GM12878 (cell line): ENCODE measurements around the gene KRTAP10-5. TPM values are rescaled to one million over a fixed set of nuclear protein-coding genes. Genes with fewer than 3 reads are reported as not detected.

ENCODE experiments used
- ATAC-seq: fragments of 200-7000 bp; cut with Tn5 transposase; 3 replicates; pipeline ENCODE4 v1.9.1; 2020; ENCODE audit warnings: mild to moderate bottlenecking, moderate library complexity
- BruUV-seq: library from RNA; stranded (reverse); fragments of 400-500 nt; replicated peaks from 2 replicates; lab custom pipeline; 2021; lab: Mats Ljungman, UMichigan
- CTCF ChIA-PET: fragments of 300-600 bp; sonication (Branson Sonifier 250); formaldehyde crosslinking; extraction: SDS; loops from one replicate; lab custom pipeline; 2021; ENCODE audit warnings: inconsistent platforms; lab: Yijun Ruan, JAX
- POLR2A ChIA-PET: fragments of 350-600 bp; formaldehyde crosslinking; extraction: SDS; loops from one replicate; lab custom pipeline; 2021; ENCODE audit warnings: inconsistent platforms; lab: Charles Lee
- RAD21 ChIA-PET: fragments of 300-600 bp; sonication (Branson Sonifier 250); formaldehyde crosslinking; loops from one replicate; lab custom pipeline; 2023; ENCODE audit warnings: antibody characterized with exemption; ENCODE audit not compliant: unreplicated experiment; lab: Charles Lee
- SMC1A ChIA-PET: fragments of 300-600 bp; sonication (Branson Sonifier 250); formaldehyde crosslinking; loops from one replicate; lab custom pipeline; 2023; ENCODE audit not compliant: unreplicated experiment, uncharacterized antibody; lab: Charles Lee
- DNase-seq: peaks from one replicate; pipeline ENCODE4 v3.0.0-alpha.2; 2011; ENCODE audit warnings: low read depth, low spot score
- FAIRE-seq: peaks from 3 replicates; lab custom pipeline; 2011; peaks lifted over from hg19 to GRCh38; lab: Jason Lieb, UNC
- H2AFZ ChIP-seq: 2 replicates; pipeline ENCODE4 v1.6.0; 2011; ENCODE audit warnings: low read depth, low read length, control low read depth; ENCODE audit not compliant: control insufficient read depth
- H3K27ac ChIP-seq: 2 replicates; pipeline ENCODE4 v1.5.1; 2011; ENCODE audit warnings: control low read depth; ENCODE audit not compliant: control insufficient read depth, insufficient read depth
- H3K27me3 ChIP-seq, 2 experiments: replicated peaks in 1 of 2; 2 replicates each; pipeline versions ENCODE4 v1.6.0 to v1.6.1; 2011; ENCODE audit warnings: low read length in 1 of 2; ENCODE audit not compliant: control insufficient read depth in 2 of 2, insufficient read depth in 2 of 2
- H3K36me3 ChIP-seq, 2 experiments: 2 replicates each; pipeline ENCODE4 v1.5.1; 2011; ENCODE audit warnings: low read length in 1 of 2; ENCODE audit not compliant: control insufficient read depth in 2 of 2, insufficient read depth in 2 of 2
- H3K4me1 ChIP-seq: 2 replicates; pipeline ENCODE4 v1.6.1; 2011; ENCODE audit warnings: mild to moderate bottlenecking, low read length, moderate library complexity, mixed read lengths; ENCODE audit not compliant: control insufficient read depth, insufficient read depth
- H3K4me2 ChIP-seq: 2 replicates; pipeline ENCODE4 v1.6.0; 2011; ENCODE audit warnings: control low read depth; ENCODE audit not compliant: control insufficient read depth, insufficient read depth
- H3K4me3 ChIP-seq: fragments of 200-600 bp; sonication (generic); 2 replicates; pipeline ENCODE4 v1.5.1; 2016
- H3K79me2 ChIP-seq: 2 replicates; pipeline ENCODE4 v1.6.0; 2011; ENCODE audit warnings: low read length; ENCODE audit not compliant: control insufficient read depth, insufficient read depth
- H3K9ac ChIP-seq: 2 replicates; pipeline ENCODE4 v1.8.0; 2011; ENCODE audit warnings: low read length, control low read depth, mixed read lengths; ENCODE audit not compliant: control insufficient read depth, insufficient read depth
- H3K9me3 ChIP-seq: replicated peaks from 3 replicates; pipeline ENCODE4 v1.5.1; 2011; ENCODE audit warnings: mild to moderate bottlenecking, low read length; ENCODE audit not compliant: control insufficient read depth, insufficient read depth
- H4K20me1 ChIP-seq: 2 replicates; pipeline ENCODE4 v1.6.0; 2011; ENCODE audit not compliant: control insufficient read depth, insufficient read depth
- ASH2L ChIP-seq: fragments of 300-600, 200-600 bp; sonication (generic); IDR thresholded peaks from 2 replicates; pipeline ENCODE4 v1.6.1; 2017; ENCODE audit warnings: low read depth, mild to moderate bottlenecking, borderline replicate concordance
- CHD2 ChIP-seq: IDR thresholded peaks from 2 replicates; pipeline ENCODE4 v1.6.1; 2011; ENCODE audit warnings: low read depth, low read length, improper control_type of control experiment, borderline replicate concordance
- CREB1 ChIP-seq: IDR thresholded peaks from 2 replicates; pipeline ENCODE4 v1.6.1; 2012; ENCODE audit warnings: low read depth, mild to moderate bottlenecking, inconsistent platforms
- KLF5 ChIP-seq: fragments of 450-650 bp; IDR thresholded peaks from 2 replicates; pipeline ENCODE4 v1.6.1; 2014; ENCODE audit warnings: mild to moderate bottlenecking; ENCODE audit not compliant: partially characterized antibody
- MTA2 ChIP-seq: fragments of 450-650 bp; IDR thresholded peaks from 2 replicates; pipeline ENCODE4 v1.6.1; 2016; ENCODE audit warnings: low read depth, mild to moderate bottlenecking, moderate library complexity
- PAX5 ChIP-seq: IDR thresholded peaks from 2 replicates; pipeline ENCODE4 v1.6.1; 2011; ENCODE audit warnings: low read depth, low read length, borderline replicate concordance
- RB1 ChIP-seq: fragments of 450-650 bp; formaldehyde crosslinking; IDR thresholded peaks from 2 replicates; pipeline ENCODE4 v1.6.1; 2017; ENCODE audit warnings: mild to moderate bottlenecking, borderline replicate concordance
- SIX5 ChIP-seq: IDR thresholded peaks from 2 replicates; pipeline ENCODE4 v1.6.1; 2011; ENCODE audit warnings: mild to moderate bottlenecking, low read depth, low read length, moderate library complexity; ENCODE audit not compliant: severe bottlenecking
- SKIL ChIP-seq: fragments of 450-650 bp; IDR thresholded peaks from 2 replicates; pipeline ENCODE4 v1.6.1; 2017; ENCODE audit warnings: mild to moderate bottlenecking, low read depth, inconsistent platforms; ENCODE audit not compliant: poor library complexity, severe bottlenecking
- SMARCA5 ChIP-seq: fragments of 450-650 bp; IDR thresholded peaks from 2 replicates; pipeline ENCODE4 v1.6.1; 2017; ENCODE audit warnings: mild to moderate bottlenecking
- ZBTB11 ChIP-seq: fragments of 450-650 bp; formaldehyde crosslinking; IDR thresholded peaks from 2 replicates; pipeline ENCODE4 v1.5.0; 2022; ENCODE audit warnings: mild to moderate bottlenecking, missing genetic modification characterization
- ZNF217 ChIP-seq: fragments of 450-650 bp; IDR thresholded peaks from 2 replicates; pipeline ENCODE4 v1.6.1; 2017; ENCODE audit warnings: antibody characterized with exemption, mild to moderate bottlenecking
- WGBS: methylation state at CpG from one replicate; pipeline ENCODE4 v1.1.6; 2016; ENCODE audit warnings: low lambda C conversion rate; ENCODE audit not compliant: insufficient replicate concordance, insufficient coverage; ENCODE audit errors: missing lambda C conversion rate; 5-methylcytosine and 5-hydroxymethylcytosine counted together
- in situ Hi-C: fragments of 300-500 bp; cut with MboI; formaldehyde crosslinking; loops from 9 replicates; pipeline ENCODE4 v1.14.3; 2018; ENCODE audit warnings: mixed read lengths
- intact Hi-C: fragments of 100-400 bp; cut with micrococcal nuclease; formaldehyde crosslinking; loops from one replicate; pipeline ENCODE4 v1.14.2; 2022; ENCODE audit not compliant: unreplicated experiment
- polyA plus RNA-seq, 11 experiments: library from polyadenylated mRNA; depleted of rRNA in 4 of 11; unstranded in 6 of 11; stranded (reverse) in 5 of 11; fragments of >200 nt; fragmentation: Nextera tagmentation in 4 of 11; fragmentation: Illumina TruSeq in 1 of 11; extraction: Ambion mirVana in 4 of 11; extraction: Trizol in 1 of 11; gene quantifications; 1 replicate in 1 of 11; 2 replicates in 10 of 11; pipeline versions ENCODE4 v1.2.1 to v1.2.3, GENCODE V29; 2011 to 2016; ENCODE audit warnings: inconsistent platforms in 2 of 11, missing spikeins in 2 of 11, low read depth in 1 of 11
- total RNA-seq, 4 experiments: library from RNA; depleted of rRNA in 3 of 4; stranded (reverse); fragments of >200 nt in 3 of 4; fragmentation: Illumina TruSeq in 1 of 4; extraction: Trizol in 1 of 4; gene quantifications; 2 replicates each; pipeline versions ENCODE4 v1.2.1 to v1.2.3, GENCODE V29; 2013 to 2021

Gene KRTAP10-5
- total and polyA plus RNA-seq, 10 of the 15 experiments (the other 5 are each of a cell fraction or from before 2014, with no cell fraction given), result not detected

- TF ChIP-seq ZNF217 (no peak), SKIL (no peak), SIX5 (no peak), ASH2L (no peak), ZBTB11 (CRISPR knock-in tag) (no peak)
These were observed 35.1 kb upstream of the KRTAP10-5 start (continued) for GRCh38 chr21:44615466-44615865.

GRCh38 chr21:44614961-44615391 is 34.6 kb upstream of the KRTAP10-5 start:
- RAD21 ChIA-PET, result no interaction called here

More at GRCh38 chr21:44614961-44615391, 34.6 kb upstream of the KRTAP10-5 start:
- no peak for DNase-seq
- Histone ChIP-seq H3K79me2 (no peaks in the 10 kb centered on the region), H3K4me3 (no peak overlapping the region), H3K27ac (no peak overlapping the region), H2AFZ (no peak overlapping the region), H3K27me3 (no peaks in the 10 kb centered on the region), H3K4me1 (no peaks in the 10 kb centered on the region), H4K20me1 (no peaks in the 10 kb centered on the region), H3K36me3 (no peaks in the 10 kb centered on the region), H3K9me3 (peaks cover 2% of the 10 kb centered on the region; the same call in 1 of the 3 replicates), H3K4me2 (no peak overlapping the region), H3K9ac (no peak overlapping the region)
- WGBS, result 70% methylated on average over 28 of the region's 28 CpGs
- BruUV-seq, result no TSS peak
- no peak for FAIRE-seq
- SMC1A ChIA-PET, result interaction anchor here (0.8 kb wide), 1 partner anchor 9 kb away, joined by 3 read pairs; no protein-coding TSS in a partner anchor
- POLR2A ChIA-PET, result no interaction called here
- in situ Hi-C loops (no loop called here), intact Hi-C loops (no loop called here)
- CTCF ChIA-PET, result interaction anchor here (0.6 kb wide), 1 partner anchor 215 kb away, joined by 4 read pairs; no protein-coding TSS in a partner anchor
- no peak for TF ChIP-seq KLF5
- no peak for TF ChIP-seq SMARCA5
- TF ChIP-seq CREB1, result no peak
- no peak for TF ChIP-seq RB1
- no peak for TF ChIP-seq PAX5
- TF ChIP-seq MTA2, result no peak
- TF ChIP-seq CHD2, result no peak
- ATAC-seq, result no peak
